Epithelial cell of esophagus (primary cell): ENCODE data around the gene EID2B.
A peak's percentile ranks its signal among the peaks of the same experiment; 100 is the strongest.

Experiments
- DNase-seq: peaks from one replicate; pipeline ENCODE4 v3.0.0; 2010; ENCODE audit warnings: low read depth
- H3K4me3 ChIP-seq: 2 replicates; pipeline ENCODE4 v1.5.1; 2011; ENCODE audit warnings: mild to moderate bottlenecking, low read length, control low read depth
- TF ChIP-seq, protein P1 (sequence below): IDR thresholded peaks from 2 replicates; pipeline ENCODE4 v1.5.1; 2011; ENCODE audit warnings: low read depth, mild to moderate bottlenecking, low read length, control low read depth, inconsistent platforms; ENCODE audit not compliant: insufficient read depth; ENCODE audit errors: missing control alignments

The EID2B gene

DNA sequence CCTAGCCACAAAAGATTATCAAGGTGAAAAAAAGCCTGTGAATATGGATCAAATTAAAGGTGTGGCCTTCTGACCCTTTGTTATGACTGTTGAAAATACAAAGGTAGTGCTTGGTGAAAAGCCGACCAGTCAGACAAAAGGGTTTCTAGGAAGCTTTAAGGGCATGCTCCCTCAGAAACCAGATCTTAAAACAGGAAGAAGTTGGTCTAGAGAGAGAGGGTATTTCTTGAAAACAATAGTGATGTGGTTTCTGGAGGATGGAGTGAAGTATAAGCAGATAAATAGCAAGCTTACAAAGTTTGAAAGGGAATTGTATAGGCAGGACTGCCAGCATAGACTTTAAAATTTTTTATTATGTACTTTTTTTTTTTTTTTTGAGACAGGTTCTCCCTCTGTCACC, 12.3 kb upstream of the EID2B start:
- no peak overlapping the region for H3K4me3 ChIP-seq
- TF ChIP-seq, protein P1, sequence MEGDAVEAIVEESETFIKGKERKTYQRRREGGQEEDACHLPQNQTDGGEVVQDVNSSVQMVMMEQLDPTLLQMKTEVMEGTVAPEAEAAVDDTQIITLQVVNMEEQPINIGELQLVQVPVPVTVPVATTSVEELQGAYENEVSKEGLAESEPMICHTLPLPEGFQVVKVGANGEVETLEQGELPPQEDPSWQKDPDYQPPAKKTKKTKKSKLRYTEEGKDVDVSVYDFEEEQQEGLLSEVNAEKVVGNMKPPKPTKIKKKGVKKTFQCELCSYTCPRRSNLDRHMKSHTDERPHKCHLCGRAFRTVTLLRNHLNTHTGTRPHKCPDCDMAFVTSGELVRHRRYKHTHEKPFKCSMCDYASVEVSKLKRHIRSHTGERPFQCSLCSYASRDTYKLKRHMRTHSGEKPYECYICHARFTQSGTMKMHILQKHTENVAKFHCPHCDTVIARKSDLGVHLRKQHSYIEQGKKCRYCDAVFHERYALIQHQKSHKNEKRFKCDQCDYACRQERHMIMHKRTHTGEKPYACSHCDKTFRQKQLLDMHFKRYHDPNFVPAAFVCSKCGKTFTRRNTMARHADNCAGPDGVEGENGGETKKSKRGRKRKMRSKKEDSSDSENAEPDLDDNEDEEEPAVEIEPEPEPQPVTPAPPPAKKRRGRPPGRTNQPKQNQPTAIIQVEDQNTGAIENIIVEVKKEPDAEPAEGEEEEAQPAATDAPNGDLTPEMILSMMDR = no peak
- DNase-seq = no peak

DNA sequence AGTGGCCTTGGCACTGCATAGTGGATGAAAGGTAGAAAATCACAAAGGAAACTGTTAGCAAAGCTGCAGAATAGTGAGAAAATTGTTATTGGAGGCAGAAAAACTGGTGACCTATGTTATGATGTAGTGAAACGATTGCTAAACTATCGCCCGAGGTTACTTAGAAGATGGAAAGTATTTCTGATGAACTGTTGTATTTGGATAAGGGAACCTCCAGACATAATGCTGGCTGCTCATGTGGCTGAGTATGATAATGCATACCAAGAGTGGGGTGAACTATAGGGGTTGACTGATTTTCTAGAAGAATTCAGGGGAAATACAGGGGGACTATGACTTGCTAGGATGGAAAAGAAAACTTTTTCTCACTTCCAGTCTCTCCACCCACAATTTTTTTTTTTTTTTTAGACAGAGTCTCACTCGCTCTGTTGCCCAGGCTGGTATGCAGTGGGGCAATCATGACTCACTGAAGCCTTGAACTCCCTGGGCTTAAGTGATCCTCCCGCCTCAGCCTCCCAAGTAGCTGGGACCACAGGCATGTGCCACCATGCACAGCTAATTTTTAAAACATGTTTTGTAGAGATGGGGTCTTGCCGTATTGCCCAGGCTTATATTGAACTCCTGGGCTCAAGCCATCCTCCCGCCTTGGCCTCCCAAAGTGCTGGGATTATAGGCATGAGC, 11.7 kb upstream of the EID2B start:
- TF ChIP-seq, protein P1 = no peak
- peak; percentile 73 for DNase-seq
- no peak overlapping the region for H3K4me3 ChIP-seq

DNA sequence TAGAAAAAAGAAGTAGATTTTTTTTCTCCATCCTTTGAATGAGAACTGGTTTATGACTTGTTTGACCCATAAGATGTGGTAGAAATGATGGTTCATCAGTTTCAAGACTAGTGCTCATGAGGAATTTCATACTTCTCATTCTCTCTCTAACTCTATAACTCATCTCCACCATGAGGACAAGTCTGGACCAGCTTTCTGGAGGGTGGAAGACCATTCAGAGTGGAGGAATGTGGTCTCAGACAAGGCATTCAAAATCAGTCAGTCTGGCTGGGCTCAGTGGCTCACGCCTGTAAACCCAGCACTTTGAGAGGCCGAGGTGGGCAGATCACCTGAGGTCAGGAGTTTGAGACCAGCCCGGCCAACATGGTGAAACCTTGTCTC, 10.8 kb upstream of the EID2B start:
- H3K4me3 ChIP-seq = no peak overlapping the region
- peak; percentile 96 for DNase-seq
- TF ChIP-seq, protein P1 = no peak

DNA sequence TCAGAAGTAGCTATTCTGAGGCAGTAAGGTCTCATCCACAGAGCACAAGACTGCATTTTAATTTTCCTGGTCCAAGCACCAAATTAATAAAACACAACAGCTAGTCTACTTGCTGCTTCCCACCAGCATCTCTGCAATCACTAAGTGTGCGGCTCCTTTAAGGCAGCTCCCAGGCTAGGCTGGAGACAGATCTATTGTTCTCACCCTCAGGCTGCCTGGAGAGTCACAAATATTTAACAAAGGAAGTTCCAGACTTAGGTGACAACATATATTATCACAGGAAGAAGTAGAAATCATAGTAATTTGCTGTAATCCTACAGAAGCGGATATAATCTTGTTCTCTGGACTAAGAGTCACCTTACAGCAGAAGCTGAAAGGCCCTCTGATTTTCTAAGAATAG, 9.6 kb upstream of the EID2B start:
- DNase-seq = peak; percentile 20
- H3K4me3 ChIP-seq = no peak overlapping the region
- TF ChIP-seq, protein P1 = no peak

DNA sequence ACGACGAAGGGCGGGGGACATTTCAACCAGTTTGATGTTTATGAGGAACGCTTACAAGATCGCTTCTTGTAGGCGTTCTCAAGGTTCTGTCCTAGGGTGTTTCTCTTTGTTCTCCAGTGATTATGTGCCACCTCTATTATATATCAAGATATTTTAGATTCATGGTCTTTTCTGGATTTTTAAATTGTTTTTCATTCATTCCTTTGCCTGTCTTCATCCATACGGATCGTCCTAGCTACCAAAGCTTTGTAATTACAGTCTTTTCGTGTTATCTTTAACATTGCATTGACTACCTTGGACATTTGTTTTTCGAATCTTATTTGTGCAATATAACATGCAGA, 7.7 kb upstream of the EID2B start:
- no peak overlapping the region for H3K4me3 ChIP-seq
- TF ChIP-seq, protein P1 = no peak
- no peak for DNase-seq

DNA sequence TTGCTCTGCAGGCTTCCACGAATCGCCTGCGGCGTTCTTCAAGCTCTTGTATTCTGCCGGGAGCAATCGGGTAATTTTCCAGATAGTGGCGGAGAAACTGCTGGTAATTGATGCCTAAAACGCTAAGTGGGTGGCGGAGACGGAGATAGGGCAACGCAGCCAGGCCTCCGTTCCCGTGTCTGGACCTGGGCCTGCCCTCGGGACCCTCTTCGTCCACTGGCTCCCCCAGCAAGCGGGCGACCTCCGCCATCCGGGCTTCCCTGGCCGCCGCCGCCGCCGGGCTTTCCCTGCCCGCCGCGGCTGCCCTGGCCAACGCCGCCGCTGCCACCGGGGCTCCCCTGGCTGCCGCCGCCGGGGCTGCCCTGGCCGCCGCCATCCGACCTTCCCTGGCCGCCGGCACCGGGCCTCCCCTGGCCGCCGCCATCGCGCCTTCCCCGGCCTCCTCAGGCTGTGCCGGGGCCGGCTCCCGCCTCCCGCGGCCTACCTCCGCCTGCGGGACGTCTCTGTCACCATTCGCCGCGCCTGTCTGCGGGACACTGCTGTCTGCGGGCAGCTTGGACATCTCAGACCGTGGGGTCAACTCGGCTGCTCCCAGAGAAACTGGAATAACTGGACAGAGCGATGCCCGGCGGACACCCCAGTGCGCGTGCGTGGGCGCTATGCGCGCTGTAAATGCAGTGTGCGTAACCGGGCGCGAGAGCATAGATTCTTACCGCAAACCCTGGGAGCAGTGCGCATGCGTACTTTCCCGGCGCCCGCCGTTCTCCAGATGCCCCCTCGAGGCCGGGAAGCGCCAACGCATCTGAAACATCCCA, 7.1 kb upstream of the EID2B start, which contains the start of gene EID2:
Gene EID2, minus strand, starts transcription at position 644 of the 815 bp plus-strand sequence. Its CDS starts 82 bp downstream, at position 562.
- TF ChIP-seq, protein P1 = peak; percentile 84
- peak; percentile 94 for DNase-seq
- peak within 1 kb of the TSS; percentile 88 for H3K4me3 ChIP-seq
